Measurements from ENCODE around the gene MAPK11. TPM values are rescaled to one million over a fixed set of nuclear protein-coding genes. Genes with fewer than 3 reads are reported as not detected.
A peak's percentile ranks its signal among the peaks of the same experiment; 100 is the strongest.

MAPK11 gene
- total and polyA plus RNA-seq, 2 donors (not counting 1 experiment from before 2014, with no cell fraction given) = 8.1 to 9.9 TPM

DNA sequence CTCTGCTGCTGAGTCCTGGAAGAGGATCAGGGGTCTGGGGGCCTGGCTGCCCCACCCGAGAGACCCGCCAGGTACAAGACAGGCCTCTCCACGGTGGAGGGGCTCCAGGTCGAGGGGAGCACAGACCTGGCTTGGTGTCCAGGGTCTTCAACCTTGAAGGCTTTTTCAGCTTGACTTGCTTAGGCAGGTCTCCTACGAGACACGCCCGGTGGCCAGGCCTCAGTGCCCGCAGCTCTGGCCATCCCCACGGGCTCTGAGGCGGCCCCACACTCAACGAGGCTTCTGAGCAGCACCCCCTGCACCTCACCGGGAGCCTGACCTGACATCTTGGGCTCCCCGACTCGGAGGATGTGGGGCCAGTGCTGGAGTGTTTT is 43.9 kb upstream of the MAPK11 start:
- Mint-ChIP-seq H3K27ac (peak overlapping the region; percentile 97), H3K4me1 (peaks cover 41% of the 10 kb centered on the region), H3K27me3 (no peaks in the 10 kb centered on the region), H3K9me3 (ENCODE audit: insufficient read depth) (no peaks in the 10 kb centered on the region), H3K4me3 (peak overlapping the region; percentile 88)
- H3K4me2 ChIP-seq (replicated peaks; ENCODE audit: low read depth, low read length, poor library complexity, severe bottlenecking) = peak overlapping the region; percentile 93
- ATAC-seq (ENCODE audit: low read depth) (no peak), DNase-seq (no peak)
- no peaks in the 10 kb centered on the region for H3K79me2 ChIP-seq (ENCODE audit: control insufficient read depth, insufficient read depth, low read length)
- CTCF ChIA-PET = interaction anchor here (1.1 to 5.1 kb wide), 7 partner anchors 8 to 212 kb away, joined by 3 to 37 read pairs (median 7); partner anchors contain the start of genes DENND6B and SCO2
- H3K27ac ChIP-seq (ENCODE audit: low read length in 2 of 2) = peak overlapping the region; percentile 63 to 71
- H2AFZ ChIP-seq (ENCODE audit: insufficient read depth, low read depth, low read length, poor library complexity, severe bottlenecking) = peak overlapping the region; percentile 78
- peaks cover 0 to 2% (median 0%) of the 10 kb centered on the region in 3 donors for H3K9me3 ChIP-seq (ENCODE audit: control extremely low read depth in 1 of 3, control insufficient read depth in 2 of 3, insufficient read depth in 1 of 3, low read length in 2 of 3)
- no peak for TF ChIP-seq EZH2 (IDR thresholded peaks at IDR 0.05; ENCODE audit: borderline replicate concordance, insufficient read depth, low read depth, low read length, poor library complexity, severe bottlenecking)
- TF ChIP-seq, protein P1, sequence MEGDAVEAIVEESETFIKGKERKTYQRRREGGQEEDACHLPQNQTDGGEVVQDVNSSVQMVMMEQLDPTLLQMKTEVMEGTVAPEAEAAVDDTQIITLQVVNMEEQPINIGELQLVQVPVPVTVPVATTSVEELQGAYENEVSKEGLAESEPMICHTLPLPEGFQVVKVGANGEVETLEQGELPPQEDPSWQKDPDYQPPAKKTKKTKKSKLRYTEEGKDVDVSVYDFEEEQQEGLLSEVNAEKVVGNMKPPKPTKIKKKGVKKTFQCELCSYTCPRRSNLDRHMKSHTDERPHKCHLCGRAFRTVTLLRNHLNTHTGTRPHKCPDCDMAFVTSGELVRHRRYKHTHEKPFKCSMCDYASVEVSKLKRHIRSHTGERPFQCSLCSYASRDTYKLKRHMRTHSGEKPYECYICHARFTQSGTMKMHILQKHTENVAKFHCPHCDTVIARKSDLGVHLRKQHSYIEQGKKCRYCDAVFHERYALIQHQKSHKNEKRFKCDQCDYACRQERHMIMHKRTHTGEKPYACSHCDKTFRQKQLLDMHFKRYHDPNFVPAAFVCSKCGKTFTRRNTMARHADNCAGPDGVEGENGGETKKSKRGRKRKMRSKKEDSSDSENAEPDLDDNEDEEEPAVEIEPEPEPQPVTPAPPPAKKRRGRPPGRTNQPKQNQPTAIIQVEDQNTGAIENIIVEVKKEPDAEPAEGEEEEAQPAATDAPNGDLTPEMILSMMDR (IDR thresholded peaks at IDR 0.05) = no peak
- no peaks in the 10 kb centered on the region for H3K36me3 ChIP-seq (replicated peaks in 1 of 2; ENCODE audit: control extremely low read depth in 1 of 2, control insufficient read depth in 1 of 2, extremely low read depth in 1 of 2, insufficient read depth in 2 of 2, low read length in 1 of 2)
- H4K20me1 ChIP-seq (ENCODE audit: control insufficient read depth, insufficient read depth, low read length, poor library complexity, severe bottlenecking) = no peaks in the 10 kb centered on the region
- peak overlapping the region; percentile 68 for H3K9ac ChIP-seq (ENCODE audit: low read length)
- no peaks in the 10 kb centered on the region for H3K27me3 ChIP-seq (replicated peaks in 1 of 4; ENCODE audit: control extremely low read depth in 1 of 4, control insufficient read depth in 3 of 4, insufficient read depth in 4 of 4, low read length in 3 of 4)
- POLR2A ChIA-PET = interaction anchor here (0.5 to 7.0 kb wide), 7 partner anchors 11 to 123 kb away, joined by 3 to 61 read pairs (median 6); partner anchors contain the start of gene DENND6B
- peak overlapping the region in 4 of 5 experiments; percentile 34 to 61 (median 45) for H3K4me3 ChIP-seq (ENCODE audit: control extremely low read depth in 1 of 5, extremely low read depth in 1 of 5, insufficient read depth in 1 of 5, low read depth in 2 of 5, low read length in 4 of 5)
- intact Hi-C loops (cut with micrococcal nuclease) = loop anchor here (1.0 to 2.0 kb wide), 3 partner anchors 8 to 13 kb away; partner anchors contain the start of gene DENND6B
- peaks cover 25 to 54% of the 10 kb centered on the region in 2 donors for H3K4me1 ChIP-seq (ENCODE audit: control insufficient read depth in 2 of 2, insufficient read depth in 2 of 2, low read length in 2 of 2)
- 30% methylated on average over 14 of the region's 14 CpGs for WGBS (ENCODE audit: insufficient coverage)

DNA sequence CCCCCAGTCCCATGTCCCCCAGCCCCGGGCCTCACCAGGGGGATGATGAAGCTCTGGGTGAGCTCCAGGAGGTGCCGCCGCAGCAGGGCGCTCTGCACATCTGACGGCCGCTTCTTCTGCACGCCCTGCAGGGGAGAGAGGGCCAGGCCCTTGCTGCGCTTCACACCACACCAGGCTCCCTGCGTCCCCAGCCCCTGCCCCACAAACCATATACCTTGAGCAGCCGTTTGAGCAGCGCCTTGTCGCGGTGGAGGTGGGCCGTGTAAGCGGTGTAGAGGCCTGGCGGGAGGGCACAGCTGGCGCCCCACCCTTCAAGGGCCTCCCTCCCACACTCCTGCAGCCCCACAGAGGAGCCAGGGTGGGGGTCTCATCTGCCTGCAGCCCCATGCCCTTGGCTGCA is 43.4 kb upstream of the MAPK11 start:
- Histone ChIP-seq H3K79me2 (ENCODE audit: control insufficient read depth, insufficient read depth, low read length) (no peaks in the 10 kb centered on the region), H3K9me3 (ENCODE audit: control extremely low read depth in 1 of 3, control insufficient read depth in 2 of 3, insufficient read depth in 1 of 3, low read length in 2 of 3) (peaks cover 0 to 2% (median 0%) of the 10 kb centered on the region in 3 donors), H3K27me3 (replicated peaks in 1 of 4; ENCODE audit: control extremely low read depth in 1 of 4, control insufficient read depth in 3 of 4, insufficient read depth in 4 of 4, low read length in 3 of 4) (no peaks in the 10 kb centered on the region), H3K27ac (ENCODE audit: low read length in 2 of 2) (peak overlapping the region; percentile 63 to 71), H3K4me1 (ENCODE audit: control insufficient read depth in 2 of 2, insufficient read depth in 2 of 2, low read length in 2 of 2) (peaks cover 30 to 57% of the 10 kb centered on the region in 2 donors), H2AFZ (ENCODE audit: insufficient read depth, low read depth, low read length, poor library complexity, severe bottlenecking) (peak overlapping the region; percentile 78), H3K4me3 (ENCODE audit: control extremely low read depth in 1 of 5, extremely low read depth in 1 of 5, insufficient read depth in 1 of 5, low read depth in 2 of 5, low read length in 4 of 5) (peak overlapping the region in 4 of 5 experiments; percentile 34 to 61 (median 45)), H3K4me2 (replicated peaks; ENCODE audit: low read depth, low read length, poor library complexity, severe bottlenecking) (peak overlapping the region; percentile 93), H3K9ac (ENCODE audit: low read length) (peak overlapping the region; percentile 68), H4K20me1 (ENCODE audit: control insufficient read depth, insufficient read depth, low read length, poor library complexity, severe bottlenecking) (no peaks in the 10 kb centered on the region), H3K36me3 (replicated peaks in 1 of 2; ENCODE audit: control extremely low read depth in 1 of 2, control insufficient read depth in 1 of 2, extremely low read depth in 1 of 2, insufficient read depth in 2 of 2, low read length in 1 of 2) (no peaks in the 10 kb centered on the region)
- DNase-seq = no peak
- ATAC-seq (ENCODE audit: low read depth) = no peak
- Mint-ChIP-seq H3K4me3 (no peak overlapping the region), H3K27me3 (no peaks in the 10 kb centered on the region), H3K9me3 (ENCODE audit: insufficient read depth) (no peaks in the 10 kb centered on the region), H3K4me1 (peaks cover 39% of the 10 kb centered on the region), H3K27ac (no peak overlapping the region)
- ChIA-PET CTCF (interaction anchor here (5.1 kb wide), 1 partner anchor 13 kb away, joined by 37 read pairs; the partner anchor contains the start of gene DENND6B), POLR2A (interaction anchor here (0.9 to 7.0 kb wide), 3 partner anchors 11 to 20 kb away, joined by 3 to 61 read pairs (median 12); partner anchors contain the start of gene DENND6B)
- intact Hi-C loops (cut with micrococcal nuclease) = no loop called here
- 82% methylated on average over 14 of the region's 17 CpGs for WGBS (ENCODE audit: insufficient coverage)
- no peak for TF ChIP-seq EZH2 (IDR thresholded peaks at IDR 0.05; ENCODE audit: borderline replicate concordance, insufficient read depth, low read depth, low read length, poor library complexity, severe bottlenecking)
- TF ChIP-seq, protein P1 (IDR thresholded peaks at IDR 0.05) = no peak

All from B cell (primary cell).